GM12878 (cell line): ENCODE data around the gene FCRLA. TPM values are rescaled to one million over a fixed set of nuclear protein-coding genes. Genes with fewer than 3 reads are reported as not detected.
A peak's percentile ranks its signal among the peaks of the same experiment; 100 is the strongest.

ENCODE experiments used
- ATAC-seq: fragments of 200-7000 bp; cut with Tn5 transposase; 3 replicates; pipeline ENCODE4 v1.9.1; 2020; ENCODE audit warnings: mild to moderate bottlenecking, moderate library complexity
- BruUV-seq: library from RNA; stranded (reverse); fragments of 400-500 nt; replicated peaks from 2 replicates; lab custom pipeline; 2021; lab: Mats Ljungman, UMichigan
- CTCF ChIA-PET: fragments of 300-600 bp; sonication (Branson Sonifier 250); formaldehyde crosslinking; extraction: SDS; loops from one replicate; lab custom pipeline; 2021; ENCODE audit warnings: inconsistent platforms; lab: Yijun Ruan, JAX
- POLR2A ChIA-PET: fragments of 350-600 bp; formaldehyde crosslinking; extraction: SDS; loops from one replicate; lab custom pipeline; 2021; ENCODE audit warnings: inconsistent platforms; lab: Charles Lee
- RAD21 ChIA-PET: fragments of 300-600 bp; sonication (Branson Sonifier 250); formaldehyde crosslinking; loops from one replicate; lab custom pipeline; 2023; ENCODE audit warnings: antibody characterized with exemption; ENCODE audit not compliant: unreplicated experiment; lab: Charles Lee
- SMC1A ChIA-PET: fragments of 300-600 bp; sonication (Branson Sonifier 250); formaldehyde crosslinking; loops from one replicate; lab custom pipeline; 2023; ENCODE audit not compliant: unreplicated experiment, uncharacterized antibody; lab: Charles Lee
- DNase-seq: peaks from one replicate; pipeline ENCODE4 v3.0.0-alpha.2; 2011; ENCODE audit warnings: low read depth, low spot score
- FAIRE-seq: peaks from 3 replicates; lab custom pipeline; 2011; peaks lifted over from hg19 to GRCh38; lab: Jason Lieb, UNC
- H2AFZ ChIP-seq: 2 replicates; pipeline ENCODE4 v1.6.0; 2011; ENCODE audit warnings: low read depth, low read length, control low read depth; ENCODE audit not compliant: control insufficient read depth
- H3K27ac ChIP-seq: 2 replicates; pipeline ENCODE4 v1.5.1; 2011; ENCODE audit warnings: control low read depth; ENCODE audit not compliant: control insufficient read depth, insufficient read depth
- H3K27me3 ChIP-seq, 2 experiments: replicated peaks in 1 of 2; 2 replicates each; pipeline versions ENCODE4 v1.6.0 to v1.6.1; 2011; ENCODE audit warnings: low read length in 1 of 2; ENCODE audit not compliant: control insufficient read depth in 2 of 2, insufficient read depth in 2 of 2
- H3K36me3 ChIP-seq, 2 experiments: 2 replicates each; pipeline ENCODE4 v1.5.1; 2011; ENCODE audit warnings: low read length in 1 of 2; ENCODE audit not compliant: control insufficient read depth in 2 of 2, insufficient read depth in 2 of 2
- H3K4me1 ChIP-seq: 2 replicates; pipeline ENCODE4 v1.6.1; 2011; ENCODE audit warnings: mild to moderate bottlenecking, low read length, moderate library complexity, mixed read lengths; ENCODE audit not compliant: control insufficient read depth, insufficient read depth
- H3K4me2 ChIP-seq: 2 replicates; pipeline ENCODE4 v1.6.0; 2011; ENCODE audit warnings: control low read depth; ENCODE audit not compliant: control insufficient read depth, insufficient read depth
- H3K4me3 ChIP-seq: fragments of 200-600 bp; sonication (generic); 2 replicates; pipeline ENCODE4 v1.5.1; 2016
- H3K79me2 ChIP-seq: 2 replicates; pipeline ENCODE4 v1.6.0; 2011; ENCODE audit warnings: low read length; ENCODE audit not compliant: control insufficient read depth, insufficient read depth
- H3K9ac ChIP-seq: 2 replicates; pipeline ENCODE4 v1.8.0; 2011; ENCODE audit warnings: low read length, control low read depth, mixed read lengths; ENCODE audit not compliant: control insufficient read depth, insufficient read depth
- H3K9me3 ChIP-seq: replicated peaks from 3 replicates; pipeline ENCODE4 v1.5.1; 2011; ENCODE audit warnings: mild to moderate bottlenecking, low read length; ENCODE audit not compliant: control insufficient read depth, insufficient read depth
- H4K20me1 ChIP-seq: 2 replicates; pipeline ENCODE4 v1.6.0; 2011; ENCODE audit not compliant: control insufficient read depth, insufficient read depth
- ATF7 ChIP-seq: fragments of 450-650 bp; IDR thresholded peaks from 2 replicates; pipeline ENCODE4 v1.6.1; 2016; ENCODE audit warnings: low read depth, mild to moderate bottlenecking
- BCL11A ChIP-seq: IDR thresholded peaks from 2 replicates; pipeline ENCODE4 v1.6.1; 2011; ENCODE audit warnings: low read depth, low read length
- EED ChIP-seq: sonication (generic); IDR thresholded peaks from 2 replicates; pipeline ENCODE4 v1.6.1; 2016; ENCODE audit warnings: antibody characterized with exemption, low read depth
- ETV6 ChIP-seq, 2 experiments: fragments of 450-650 bp in 1 of 2; IDR thresholded peaks in 1 of 2; conservative IDR thresholded peaks in 1 of 2; 2 replicates each; pipeline ENCODE4 v1.6.1; 2014; ENCODE audit warnings: antibody characterized with exemption in 1 of 2, borderline replicate concordance in 1 of 2, low read depth in 1 of 2, mild to moderate bottlenecking in 1 of 2, moderate library complexity in 1 of 2
- FOXM1 ChIP-seq: IDR thresholded peaks from 2 replicates; pipeline ENCODE4 v1.6.1; 2012; ENCODE audit warnings: low read depth, mild to moderate bottlenecking, inconsistent platforms, low read length, moderate library complexity
- HDAC6 ChIP-seq: fragments of 200-600 bp; sonication (generic); IDR thresholded peaks from one replicate; pipeline ENCODE4 v1.8.0; 2017; ENCODE audit warnings: antibody characterized with exemption; ENCODE audit not compliant: unreplicated experiment
- MXI1 ChIP-seq: fragments of 150-350 bp; IDR thresholded peaks from 2 replicates; pipeline ENCODE4 v1.6.1; 2011; ENCODE audit warnings: low read depth, mild to moderate bottlenecking, inconsistent platforms, low read length, improper control_type of control experiment
- PKNOX1 ChIP-seq: fragments of 450-650 bp; IDR thresholded peaks from 2 replicates; pipeline ENCODE4 v1.6.1; 2016; ENCODE audit warnings: mild to moderate bottlenecking
- RBBP5 ChIP-seq: fragments of 200-600 bp; sonication (generic); conservative IDR thresholded peaks from 2 replicates; pipeline ENCODE4 v1.6.1; 2016
- RELB ChIP-seq: fragments of 450-650 bp; IDR thresholded peaks from 2 replicates; pipeline ENCODE4 v1.6.1; 2017; ENCODE audit warnings: low read depth, mild to moderate bottlenecking, moderate library complexity
- RUNX3 ChIP-seq: IDR thresholded peaks from 2 replicates; pipeline ENCODE4 v1.6.1; 2012; ENCODE audit warnings: low read length, inconsistent platforms
- STAT3 ChIP-seq: IDR thresholded peaks from 2 replicates; pipeline ENCODE4 v1.6.1; 2011; ENCODE audit warnings: low read depth, low read length, improper control_type of control experiment
- YBX1 ChIP-seq: fragments of 450-650 bp; IDR thresholded peaks from 2 replicates; pipeline ENCODE4 v1.6.1; 2016; ENCODE audit warnings: antibody characterized with exemption
- ZNF217 ChIP-seq: fragments of 450-650 bp; IDR thresholded peaks from 2 replicates; pipeline ENCODE4 v1.6.1; 2017; ENCODE audit warnings: antibody characterized with exemption, mild to moderate bottlenecking
- WGBS: methylation state at CpG from one replicate; pipeline ENCODE4 v1.1.6; 2016; ENCODE audit warnings: low lambda C conversion rate; ENCODE audit not compliant: insufficient replicate concordance, insufficient coverage; ENCODE audit errors: missing lambda C conversion rate; 5-methylcytosine and 5-hydroxymethylcytosine counted together
- in situ Hi-C: fragments of 300-500 bp; cut with MboI; formaldehyde crosslinking; loops from 9 replicates; pipeline ENCODE4 v1.14.3; 2018; ENCODE audit warnings: mixed read lengths
- intact Hi-C: fragments of 100-400 bp; cut with micrococcal nuclease; formaldehyde crosslinking; loops from one replicate; pipeline ENCODE4 v1.14.2; 2022; ENCODE audit not compliant: unreplicated experiment
- polyA plus RNA-seq, 11 experiments: library from polyadenylated mRNA; depleted of rRNA in 4 of 11; unstranded in 6 of 11; stranded (reverse) in 5 of 11; fragments of >200 nt; fragmentation: Nextera tagmentation in 4 of 11; fragmentation: Illumina TruSeq in 1 of 11; extraction: Ambion mirVana in 4 of 11; extraction: Trizol in 1 of 11; gene quantifications; 1 replicate in 1 of 11; 2 replicates in 10 of 11; pipeline versions ENCODE4 v1.2.1 to v1.2.3, GENCODE V29; 2011 to 2016; ENCODE audit warnings: inconsistent platforms in 2 of 11, missing spikeins in 2 of 11, low read depth in 1 of 11
- total RNA-seq, 4 experiments: library from RNA; depleted of rRNA in 3 of 4; stranded (reverse); fragments of >200 nt in 3 of 4; fragmentation: Illumina TruSeq in 1 of 4; extraction: Trizol in 1 of 4; gene quantifications; 2 replicates each; pipeline versions ENCODE4 v1.2.1 to v1.2.3, GENCODE V29; 2013 to 2021

Gene FCRLA
- total and polyA plus RNA-seq, 10 of the 15 experiments (the other 5 are each of a cell fraction or from before 2014, with no cell fraction given), result 130 to 714 (median 374) TPM

GRCh38 chr1:161728376-161729226 lies 21.6 kb downstream of the FCRLA start:
- Histone ChIP-seq H3K4me3 (0 out of 2 replicates have a peak overlapping the region, but pooled peaks have one; percentile 3), H4K20me1 (no peaks in the 10 kb centered on the region), H3K4me1 (peaks cover 34% of the 10 kb centered on the region), H3K36me3 (no peaks in the 10 kb centered on the region), H3K9ac (no peak overlapping the region), H3K79me2 (peaks cover 12% of the 10 kb centered on the region), H3K27me3 (no peaks in the 10 kb centered on the region), H3K9me3 (no peaks in the 10 kb centered on the region), H2AFZ (no peak overlapping the region), H3K27ac (peak overlapping the region; percentile 84), H3K4me2 (peak overlapping the region; percentile 57; the same call in 1 of the 2 replicates)
- DNase-seq (no peak), ATAC-seq (no peak), FAIRE-seq (no peak)
- intact Hi-C loops (no loop called here), in situ Hi-C loops (no loop called here)
- RAD21 ChIA-PET, result interaction anchor here (0.9 to 6.1 kb wide), 3 partner anchors 10 to 21 kb away, joined by 4 to 85 read pairs (median 32); partner anchors contain the start of gene FCRLA
- BruUV-seq, result no TSS peak
- CTCF ChIA-PET, result interaction anchor here (1.2 to 16.4 kb wide), 4 partner anchors 11 to 241 kb away, joined by 3 to 262 read pairs (median 47); partner anchors contain the start of gene FCRLA
- WGBS, result 60% methylated on average over 7 of the region's 7 CpGs
- SMC1A ChIA-PET, result interaction anchor here (0.9 to 6.4 kb wide), 6 partner anchors 9 to 24 kb away, joined by 3 to 84 read pairs (median 16); partner anchors contain the start of gene FCRLA
- TF ChIP-seq HDAC6, result no peak
- 0 out of 2 replicates have a peak, but pooled peaks have one; percentile 19 for TF ChIP-seq RELB
- TF ChIP-seq ZNF217, result no peak
- no peak for TF ChIP-seq STAT3
- TF ChIP-seq ETV6 (conservative IDR thresholded peaks at IDR 0.05 in 1 of 2, IDR thresholded peaks at IDR 0.05 in 1 of 2; ENCODE audit: borderline replicate concordance in 1 of 2, low read depth in 1 of 2), result no peak
- TF ChIP-seq FOXM1, result no peak
- no peak for TF ChIP-seq RBBP5
- no peak for TF ChIP-seq ATF7
- no peak for TF ChIP-seq MXI1
- peak; percentile 19; the same call in 1 of the 2 replicates for TF ChIP-seq RUNX3
- peak; percentile 39; the same call in 1 of the 2 replicates for TF ChIP-seq PKNOX1
- TF ChIP-seq BCL11A, result no peak
- TF ChIP-seq EED, result 0 out of 2 replicates have a peak, but pooled peaks have one; percentile 33
- TF ChIP-seq YBX1, result no peak
- POLR2A ChIA-PET, result interaction anchor here (0.6 to 4.6 kb wide), 4 partner anchors 8 to 696 kb away, joined by 4 to 34 read pairs (median 10); partner anchors contain the start of gene FCRLA
